IPS DF 19.7 (cell line): Measurements from ENCODE around the gene DTHD1.

Experiments used
- DNase-seq: peaks from one replicate; pipeline ENCODE4 v3.0.0-alpha.2; 2013; ENCODE audit warnings: low read depth, low spot score

DTHD1 gene

DNA sequence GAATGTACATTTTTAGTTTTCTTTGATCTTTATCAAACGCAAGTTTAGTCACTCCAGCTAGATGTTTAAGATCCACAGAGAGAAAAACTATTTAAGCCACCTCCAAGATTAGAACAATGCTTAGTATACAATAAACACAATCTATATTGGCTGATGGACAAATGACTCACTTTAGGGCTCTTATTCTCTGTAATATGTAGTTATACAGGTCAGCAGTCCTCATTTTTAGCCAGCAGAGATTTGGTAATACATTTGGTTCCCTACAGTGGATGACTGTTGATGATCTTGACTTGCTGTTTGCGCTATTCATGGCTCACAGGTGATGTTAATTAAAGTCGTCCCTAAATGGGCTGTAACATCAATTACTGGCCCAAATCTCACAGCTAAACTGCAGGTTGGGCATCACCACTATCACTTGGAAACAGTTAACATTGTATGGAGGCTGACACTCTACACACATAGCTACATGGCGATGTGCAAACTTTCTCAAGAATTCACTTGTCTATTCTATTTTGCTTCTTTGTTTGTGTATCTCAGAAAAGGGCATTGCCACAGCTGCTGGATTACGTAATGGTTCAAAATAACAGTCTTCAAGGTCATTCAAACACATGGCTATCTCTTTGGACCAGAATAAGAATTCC is 11.8 kb upstream of the DTHD1 start:
- no peak for DNase-seq

DNA sequence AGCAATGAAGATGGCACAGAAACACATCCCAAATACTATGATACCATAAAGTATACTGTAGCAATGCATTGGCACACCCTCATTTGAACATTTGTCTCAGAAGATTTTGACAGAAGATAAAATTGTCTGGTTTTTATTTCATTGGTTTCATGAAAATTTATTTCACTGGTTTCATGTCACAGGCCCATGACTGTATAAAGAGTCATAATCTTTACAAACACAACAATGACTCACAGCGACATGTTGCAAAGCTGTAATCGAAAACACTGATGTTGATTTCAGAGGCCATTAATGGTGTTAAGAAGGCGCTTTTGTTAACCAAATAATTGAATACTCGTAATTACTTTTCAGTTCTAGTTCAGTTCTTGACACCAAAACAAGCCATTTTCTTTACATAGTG is 8.1 kb upstream of the DTHD1 start:
- DNase-seq, result no peak

DNA sequence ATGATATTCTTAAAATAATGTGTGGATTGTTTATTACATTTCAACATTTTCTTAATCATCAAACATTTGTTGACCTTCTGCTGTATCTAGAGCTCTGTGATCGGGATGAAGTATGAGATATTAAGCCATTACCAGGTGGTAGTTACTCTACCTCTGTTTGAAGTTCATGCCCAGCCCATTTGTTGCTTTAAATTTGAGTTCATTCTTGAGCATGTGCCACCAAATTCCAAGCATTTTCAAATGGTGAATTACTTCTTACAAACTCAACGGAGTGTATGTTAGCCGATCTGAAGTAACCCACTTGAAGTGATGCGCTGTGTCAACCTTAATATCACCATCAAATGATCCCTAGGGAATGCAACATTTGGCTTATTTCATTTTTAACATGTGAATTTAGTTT is 7.3 kb upstream of the DTHD1 start:
- no peak for DNase-seq

DNA sequence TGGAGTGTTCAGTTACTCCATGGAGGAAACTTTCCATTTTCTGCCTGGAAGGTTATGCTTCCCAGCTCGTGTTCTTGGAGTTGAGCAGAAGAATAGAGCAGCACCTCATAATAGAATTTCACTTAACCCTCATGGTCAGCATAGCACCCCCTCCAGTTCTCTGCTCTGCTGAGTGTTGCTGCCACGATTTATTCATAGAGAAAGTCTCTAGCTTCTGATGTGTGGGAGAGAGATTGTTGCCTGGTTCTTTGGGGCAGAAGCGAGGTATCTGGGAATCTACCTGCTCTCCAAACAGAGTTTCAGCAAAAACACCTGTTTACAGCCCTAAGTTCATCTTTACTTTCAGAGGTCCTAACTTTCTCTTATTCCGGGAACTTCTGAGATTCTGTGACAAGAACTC is 3.9 kb upstream of the DTHD1 start:
- no peak for DNase-seq

DNA sequence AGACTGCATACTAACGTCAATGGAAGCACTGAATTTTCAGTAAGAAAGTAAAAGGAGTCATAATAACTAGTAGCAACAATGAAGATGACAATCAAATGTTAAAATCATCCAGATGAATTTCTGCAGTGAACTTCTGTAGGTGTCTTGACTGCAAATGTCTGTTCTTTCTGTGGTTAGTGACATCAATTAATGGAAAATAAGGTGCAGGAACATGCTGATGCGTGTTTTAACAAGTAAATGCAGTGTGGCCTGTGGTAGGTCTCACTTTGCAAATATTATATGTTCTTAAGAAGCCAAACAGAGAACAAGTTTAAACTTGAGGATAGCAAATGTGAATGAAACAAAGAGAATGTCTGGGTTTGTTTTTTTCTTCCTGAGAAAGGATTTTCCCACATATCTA is 2.6 kb upstream of the DTHD1 start:
- DNase-seq, result no peak

DNA sequence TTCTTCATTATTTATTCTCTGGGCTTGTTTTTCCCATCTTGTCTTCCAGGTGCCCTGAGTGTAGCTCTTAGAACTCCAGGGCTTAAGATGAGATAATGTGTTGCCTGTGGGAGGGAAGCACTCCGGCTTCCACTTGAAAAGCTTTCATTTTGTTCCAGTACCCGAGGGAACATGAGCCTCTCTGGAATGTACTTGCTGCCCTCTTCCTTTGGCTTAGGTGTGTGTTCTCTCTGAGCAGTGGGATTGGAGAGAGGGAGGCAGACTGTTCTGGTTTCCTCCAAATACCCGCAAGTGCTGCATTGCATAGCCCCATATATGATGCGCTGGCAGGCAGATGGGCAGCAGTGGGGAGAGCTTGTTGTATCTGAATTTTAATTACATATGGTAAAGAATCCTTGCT is 861 bp upstream of the DTHD1 start:
- peak; percentile 20 for DNase-seq

DNA sequence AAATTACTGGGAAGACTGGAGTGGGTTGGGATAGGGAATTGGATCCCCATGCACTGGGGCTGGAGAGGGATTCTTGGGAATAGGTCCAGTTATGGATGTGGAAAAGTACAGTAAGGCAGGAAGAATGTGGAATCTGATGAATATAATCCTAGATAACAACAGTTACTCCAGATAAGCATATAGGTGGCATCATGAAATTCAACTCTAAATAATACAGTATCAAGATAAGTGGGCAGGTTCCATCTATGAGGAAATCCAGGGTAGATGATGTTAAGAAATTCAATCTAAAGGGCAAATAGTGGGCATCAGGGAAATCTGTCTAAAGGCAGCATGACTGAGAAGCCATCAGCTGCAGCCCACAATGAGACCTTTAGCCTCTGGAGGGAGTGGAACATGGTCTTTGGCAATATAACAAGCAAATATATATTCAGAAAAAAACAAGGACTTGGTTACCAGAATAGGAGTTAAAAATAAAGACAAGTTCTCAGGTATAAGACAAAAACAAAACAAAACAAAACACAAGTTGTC is 1.2 kb downstream of the DTHD1 start:
- no peak for DNase-seq

DNA sequence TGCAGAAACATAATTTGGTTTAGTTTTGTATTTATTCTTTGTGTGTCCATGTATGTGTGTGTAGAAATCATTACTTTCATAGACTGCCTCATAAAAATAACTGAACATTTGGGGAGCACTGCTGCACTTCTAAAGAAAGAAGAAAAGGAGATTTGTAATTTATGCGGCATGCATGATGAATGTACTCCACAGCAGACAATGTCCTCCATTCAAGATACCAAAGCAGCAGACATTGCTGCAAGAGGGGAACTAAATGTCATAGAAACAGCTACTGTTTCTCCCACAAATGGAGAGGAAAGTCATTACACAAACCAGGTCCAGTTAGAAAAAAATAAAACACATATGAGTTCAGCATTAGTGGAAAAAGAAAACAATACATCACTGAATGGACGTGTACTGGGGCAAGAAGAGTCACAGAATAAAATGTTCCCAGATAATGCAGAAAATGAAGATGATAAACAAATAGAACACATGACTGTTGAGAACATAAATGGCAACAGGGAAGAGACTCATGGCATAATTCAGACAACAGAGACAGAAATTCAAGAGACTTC is 2.6 kb downstream of the DTHD1 start:
- DNase-seq, result no peak

DNA sequence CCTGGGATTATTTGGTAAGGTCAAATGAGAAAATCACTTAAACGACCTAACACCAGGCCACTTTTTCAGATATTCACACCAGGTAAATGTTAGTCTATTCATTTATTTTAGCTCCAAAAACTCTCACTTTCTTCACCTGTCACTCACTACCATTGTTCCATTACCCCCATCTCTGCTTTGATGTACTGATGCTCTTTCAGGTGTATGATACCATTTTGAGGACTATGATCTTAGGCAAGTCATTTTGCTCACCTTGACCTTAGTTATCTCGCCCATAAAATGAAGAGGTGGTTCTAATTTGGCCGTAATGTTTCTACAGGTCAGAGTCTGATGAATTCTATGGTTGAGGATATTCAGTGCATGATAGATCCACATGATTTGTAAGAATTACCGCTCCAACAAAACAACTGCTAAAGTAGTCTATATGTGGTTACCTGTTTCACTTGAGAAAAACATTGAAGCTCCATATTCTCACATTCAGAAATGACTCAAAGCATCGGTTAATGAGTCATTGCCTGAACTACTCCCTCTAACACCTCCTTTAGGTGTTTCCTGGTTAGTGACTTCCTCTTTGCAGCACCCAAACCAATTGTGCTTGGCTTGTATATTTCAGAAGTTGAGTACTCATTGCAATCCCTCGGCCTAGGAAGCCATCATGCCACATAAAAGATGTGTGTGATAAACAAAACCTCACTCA is 4.5 kb downstream of the DTHD1 start:
- DNase-seq, result no peak

DNA sequence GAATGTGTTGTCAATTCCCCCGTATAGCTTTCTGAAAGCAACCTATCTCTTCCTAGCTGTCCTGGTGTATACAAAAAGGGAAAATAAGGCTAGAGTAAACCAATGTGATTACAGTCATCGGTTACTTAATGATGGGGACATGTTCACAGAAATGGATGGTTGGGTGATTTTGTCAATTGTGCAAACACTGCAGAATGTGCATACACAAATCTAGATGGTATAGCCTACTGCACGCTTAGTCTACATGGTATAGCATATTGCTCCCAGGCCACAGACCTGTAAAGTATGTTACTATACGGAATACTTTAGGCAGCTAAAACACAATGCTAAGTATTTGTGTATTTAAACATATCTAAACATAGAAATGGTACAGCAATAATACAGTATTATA is 5.1 kb downstream of the DTHD1 start:
- DNase-seq, result no peak

DNA sequence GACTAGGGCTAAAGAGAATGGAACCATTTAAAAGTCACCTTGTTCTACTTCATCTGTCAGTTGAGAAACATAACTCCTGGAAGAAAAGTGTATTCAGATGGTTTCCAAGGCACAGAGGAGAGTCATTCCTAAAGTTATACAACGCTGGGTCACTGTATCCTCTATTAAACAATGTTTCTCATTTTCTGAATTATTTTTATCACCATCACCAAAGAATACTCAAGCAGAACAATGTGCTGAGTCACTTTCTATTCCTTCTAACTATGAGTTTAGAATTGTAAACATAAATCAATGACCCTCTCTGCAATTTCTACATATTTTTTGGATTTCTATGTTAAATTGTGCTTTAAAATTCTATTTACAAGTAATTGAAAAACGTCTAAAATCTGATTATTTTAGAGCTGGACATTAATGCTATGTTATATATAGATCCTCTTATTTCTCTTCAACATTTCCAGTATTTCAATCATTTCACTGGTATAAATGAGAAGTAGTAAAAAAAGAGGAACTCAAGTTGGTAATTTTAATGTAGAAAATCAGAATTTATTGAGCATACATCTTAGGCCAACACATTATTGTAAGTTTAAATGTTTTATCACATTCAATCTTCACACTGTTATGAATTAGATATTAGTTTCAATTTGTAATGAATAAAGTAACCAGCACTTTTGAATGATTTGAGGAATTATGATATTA is 7.5 kb downstream of the DTHD1 start:
- DNase-seq, result no peak

DNA sequence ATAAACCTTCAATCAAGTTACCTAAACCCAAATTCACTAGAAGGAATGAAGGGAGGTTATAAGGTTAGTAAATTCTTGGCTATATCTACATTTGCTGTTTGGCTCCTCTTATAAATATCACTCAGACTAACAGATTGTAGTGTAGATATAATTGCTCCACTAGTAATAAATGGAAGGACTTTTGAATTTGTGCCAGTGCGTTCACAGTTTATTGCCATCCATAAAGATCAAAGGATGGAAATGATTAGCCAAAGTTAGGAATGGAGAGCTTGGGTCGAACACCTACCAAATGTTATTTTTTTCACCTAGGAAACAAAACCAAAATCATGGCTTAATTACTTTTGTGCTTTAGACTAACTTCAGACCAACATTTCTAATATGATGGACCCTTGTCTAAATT is 9.2 kb downstream of the DTHD1 start:
- DNase-seq, result no peak

DNA sequence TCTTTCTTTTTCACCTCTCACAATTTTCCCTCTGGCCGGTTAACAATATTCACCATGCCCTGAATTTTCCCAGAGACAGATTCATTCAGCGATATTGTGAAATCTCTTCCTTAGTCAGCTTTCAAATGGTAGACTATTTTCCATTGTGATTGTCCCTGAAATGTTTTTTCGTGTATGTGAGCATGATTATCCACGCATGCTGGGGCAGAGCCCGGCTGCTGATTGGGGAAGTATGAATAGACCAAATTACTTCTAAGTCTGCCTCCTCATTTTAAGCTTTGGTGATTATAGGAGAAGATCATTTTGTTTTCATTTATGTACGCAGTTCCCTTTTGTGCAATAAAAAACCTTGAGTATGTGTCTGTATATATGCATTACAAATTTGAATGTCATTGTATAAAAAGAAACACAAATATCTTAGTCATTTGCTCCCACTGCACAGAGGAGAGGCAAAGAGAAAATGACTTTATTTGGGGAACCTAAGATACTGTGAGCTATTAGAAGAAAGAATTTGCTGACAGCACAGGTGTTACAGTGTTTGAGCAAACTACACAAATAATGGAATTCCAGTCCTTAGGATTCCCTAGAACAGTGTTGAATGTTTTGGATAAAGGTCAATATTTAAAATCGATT is 11.3 kb downstream of the DTHD1 start:
- no peak for DNase-seq

DNA sequence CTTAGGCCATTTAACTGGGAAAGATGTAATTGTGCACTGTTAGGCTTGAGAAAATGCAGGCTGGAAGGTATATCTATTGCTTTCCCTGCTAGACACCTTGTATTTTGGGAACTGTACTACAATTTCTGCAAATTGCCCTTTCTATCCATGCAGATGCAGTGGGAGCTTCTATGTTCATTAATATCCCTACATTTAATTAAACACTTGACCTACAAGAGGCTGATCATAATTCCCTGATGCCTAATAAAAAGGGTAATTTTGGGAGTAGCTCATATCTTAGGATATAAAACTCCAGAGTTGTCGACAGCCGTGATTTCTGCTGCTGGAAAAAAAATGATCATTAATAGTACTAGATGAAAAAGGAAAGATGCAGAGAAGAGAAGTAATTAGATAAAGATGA is 19.7 kb downstream of the DTHD1 start:
- DNase-seq, result no peak

DNA sequence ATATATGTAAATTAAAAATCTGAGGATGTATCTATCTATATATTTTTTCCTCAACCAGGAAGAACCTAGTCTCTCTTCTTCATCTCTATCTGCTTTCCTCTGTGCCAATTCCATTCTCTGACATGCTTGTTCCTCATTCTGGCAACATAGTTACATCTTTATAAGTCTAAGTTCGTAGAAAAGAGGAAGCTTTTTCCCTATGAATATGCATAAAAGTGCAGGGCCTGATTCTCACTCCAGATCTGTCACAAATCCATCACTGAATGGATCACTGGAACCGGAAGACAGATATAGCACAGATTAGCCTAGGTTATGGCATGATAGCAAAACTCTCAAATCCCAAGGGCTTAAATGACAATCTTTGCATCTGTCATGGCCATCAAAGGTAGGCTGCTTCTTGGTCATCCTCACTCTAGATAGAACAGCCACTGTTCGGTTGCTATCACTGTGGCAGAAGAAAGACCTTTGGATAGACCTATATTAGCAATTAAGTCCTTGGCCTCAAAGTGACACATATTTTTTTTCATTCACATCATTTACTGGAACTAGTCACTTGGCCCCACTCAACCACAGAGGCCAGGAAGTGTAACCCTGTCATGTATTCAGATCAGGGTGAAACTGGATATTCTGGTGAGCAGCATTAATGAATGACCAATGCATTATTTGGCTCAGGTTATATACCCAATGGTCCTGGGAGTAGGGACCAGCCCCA is 22.2 kb downstream of the DTHD1 start:
- DNase-seq, result no peak

DNA sequence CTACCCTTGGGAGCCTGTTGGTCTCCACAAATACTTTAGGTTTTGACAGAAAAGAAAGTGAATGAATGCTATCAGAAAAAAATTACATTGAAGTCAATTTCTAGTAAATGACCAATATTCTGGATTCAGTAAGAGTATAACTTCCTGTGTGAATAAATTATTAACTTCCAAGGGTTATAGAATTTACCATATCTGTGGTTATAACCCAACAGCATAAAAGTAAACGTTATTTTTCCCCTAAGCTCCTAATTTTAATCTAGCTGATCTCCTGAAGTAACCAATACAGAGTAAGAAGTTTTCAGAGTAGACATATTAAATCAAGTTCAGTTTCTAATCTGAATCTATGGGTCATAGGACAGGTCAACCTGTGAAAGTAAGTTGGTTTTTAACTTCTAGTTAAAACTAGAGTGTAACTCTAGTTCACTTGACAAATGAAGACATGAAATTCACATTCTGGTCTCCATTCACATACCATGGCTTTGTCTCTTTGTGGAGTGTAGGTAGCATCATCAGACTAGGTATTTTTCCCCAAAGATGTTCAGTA is 22.8 kb downstream of the DTHD1 start:
- DNase-seq, result no peak

DNA sequence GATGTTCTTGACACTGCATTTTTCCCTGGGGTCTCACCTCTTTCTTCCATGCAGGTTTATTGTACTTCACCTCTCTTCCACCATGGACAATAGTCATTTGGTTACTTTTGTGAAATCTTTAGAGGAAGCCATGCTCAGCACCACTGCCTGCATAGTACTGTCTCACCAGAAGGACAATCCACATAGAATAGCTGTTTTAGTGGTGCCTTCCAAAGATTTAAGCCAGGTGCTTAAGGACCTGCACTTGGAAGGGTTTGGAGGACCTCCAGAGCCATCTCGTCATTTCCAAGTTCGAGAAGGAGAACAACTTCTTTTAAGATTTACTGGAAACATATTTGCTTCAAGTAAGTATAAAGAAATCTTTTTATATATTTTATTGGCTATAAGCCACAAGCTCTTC is 26.7 kb downstream of the DTHD1 start:
- no peak for DNase-seq

DNA sequence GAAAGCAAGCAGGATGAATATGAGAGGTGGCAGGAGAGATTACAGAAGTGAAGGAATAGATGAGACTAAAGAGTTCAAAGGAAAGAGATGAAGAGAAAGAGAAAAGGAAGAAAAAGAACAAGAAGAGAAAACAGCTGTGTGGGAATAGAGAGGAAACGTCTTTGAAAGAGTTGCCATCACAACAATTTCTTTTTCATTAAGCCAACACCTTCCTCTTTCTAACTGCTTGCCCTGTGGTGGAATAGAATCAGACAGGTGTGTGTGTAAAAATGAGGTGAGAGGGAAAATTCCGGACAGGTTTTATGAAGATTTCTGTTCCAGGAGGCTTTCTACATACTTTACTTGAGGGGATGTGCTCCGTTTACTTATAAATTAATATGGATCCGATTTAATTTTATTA is 28.8 kb downstream of the DTHD1 start:
- no peak for DNase-seq

DNA sequence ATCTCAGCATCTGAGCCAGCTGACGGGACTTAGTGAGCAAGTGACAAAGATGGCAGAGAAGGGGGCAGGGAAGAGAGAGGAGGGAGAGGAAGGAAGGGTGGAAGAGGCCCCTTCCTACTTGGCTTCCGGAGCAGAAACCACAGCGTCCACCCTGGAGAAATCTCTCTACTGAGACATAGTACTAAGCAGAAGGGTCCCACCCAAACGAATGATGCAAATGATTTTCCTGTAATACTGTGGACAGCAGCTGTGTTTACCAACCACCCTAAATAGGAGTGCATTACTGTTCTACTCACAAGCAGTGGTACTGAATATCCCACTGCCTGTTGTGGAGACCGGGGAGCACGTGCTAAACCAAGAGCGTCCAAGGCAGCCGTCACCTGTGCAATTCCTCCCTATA is 29.4 kb downstream of the DTHD1 start:
- no peak for DNase-seq

DNA sequence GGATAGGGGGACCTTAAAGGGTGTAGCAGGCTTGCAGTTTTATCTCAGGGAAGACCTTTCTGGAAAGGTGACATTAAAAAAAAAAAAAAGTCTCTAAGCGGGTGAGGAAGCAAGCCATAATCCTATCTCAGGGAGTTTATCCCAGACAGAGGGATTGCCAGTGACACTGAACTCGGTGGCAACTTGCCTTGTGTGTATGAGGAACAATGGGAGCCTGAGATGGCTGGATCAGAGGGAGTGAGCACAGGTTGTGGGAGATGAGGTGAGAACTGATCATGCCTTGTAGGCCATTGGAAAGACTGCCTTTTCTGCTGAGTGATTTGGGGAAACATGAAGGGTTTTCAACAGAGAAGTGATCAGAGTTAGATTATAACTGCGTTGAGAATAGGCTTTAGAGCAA is 31.1 kb downstream of the DTHD1 start:
- DNase-seq, result no peak

DNA sequence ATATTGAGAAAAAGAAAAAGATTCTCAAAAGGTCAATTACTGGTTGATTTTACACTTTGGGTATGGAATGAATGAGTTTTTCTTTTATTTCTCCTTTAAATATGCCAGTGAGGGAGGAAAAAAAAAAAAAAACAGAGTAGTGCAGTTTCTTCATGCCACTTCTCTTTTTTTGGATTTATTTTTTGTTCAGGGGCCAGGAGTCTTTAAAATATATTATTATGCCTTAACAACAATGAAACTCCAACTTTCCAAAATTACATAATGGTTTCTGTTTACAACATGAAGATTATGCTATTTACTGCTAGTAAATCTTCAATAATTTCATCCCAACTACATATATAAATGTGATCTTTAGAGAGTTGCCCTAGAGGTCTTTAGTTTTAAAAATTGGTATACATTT is 31.9 kb downstream of the DTHD1 start:
- DNase-seq, result no peak
